Activated naive CD4-positive, alpha-beta T cell (primary cell): Measurements from ENCODE around the gene SPRR1A.

Source experiments
- DNase-seq, 4 experiments: peaks; one replicate each; lab custom pipeline; 2025; lab: John Stamatoyannopoulos, UW

SPRR1A gene

DNA sequence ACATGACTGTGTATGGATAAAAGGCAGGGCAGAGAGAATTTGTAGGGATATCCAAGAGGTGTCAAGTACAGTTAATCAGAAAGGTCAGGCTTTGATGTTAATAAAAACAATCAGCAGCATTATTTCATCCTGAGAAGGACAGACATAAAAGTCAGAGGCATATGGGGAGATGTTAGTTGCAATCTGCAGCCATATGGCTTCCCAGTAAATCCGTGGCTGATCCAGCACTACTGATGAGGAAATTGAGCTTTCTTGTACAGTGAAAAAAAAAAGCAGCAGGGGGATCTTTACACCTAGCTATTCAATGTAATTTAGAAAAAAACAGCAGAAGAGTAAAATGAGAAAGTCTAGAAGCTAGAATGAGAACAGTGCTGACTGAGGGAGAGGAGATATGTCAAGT is 44.9 kb downstream of the SPRR1A start:
- DNase-seq: no peak

DNA sequence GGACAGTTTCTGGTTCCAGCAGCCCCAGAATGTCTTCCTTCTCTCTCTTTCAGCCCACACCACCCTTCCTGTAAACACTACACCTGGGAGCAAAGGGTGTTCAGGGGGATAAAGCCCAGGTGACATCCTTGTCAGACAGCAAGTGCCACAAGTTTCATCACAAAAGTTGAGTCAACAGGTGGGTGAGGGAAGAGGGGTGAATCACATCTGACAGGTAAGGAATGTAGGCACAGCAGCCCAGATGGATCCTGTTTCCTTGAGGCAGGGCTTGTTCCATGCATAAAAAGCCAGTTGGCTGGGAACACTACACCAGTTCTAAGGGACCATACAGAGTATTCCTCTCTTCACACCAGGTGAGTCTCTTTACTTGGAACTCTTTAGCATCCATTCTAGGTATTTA is 47.0 kb downstream of the SPRR1A start, which contains the start of gene SPRR1B:
Gene SPRR1B, plus strand, starts transcription at position 309 of the 400 bp plus-strand sequence. CDS start 1,143 bp downstream, outside the sequence.
- DNase-seq: no peak

DNA sequence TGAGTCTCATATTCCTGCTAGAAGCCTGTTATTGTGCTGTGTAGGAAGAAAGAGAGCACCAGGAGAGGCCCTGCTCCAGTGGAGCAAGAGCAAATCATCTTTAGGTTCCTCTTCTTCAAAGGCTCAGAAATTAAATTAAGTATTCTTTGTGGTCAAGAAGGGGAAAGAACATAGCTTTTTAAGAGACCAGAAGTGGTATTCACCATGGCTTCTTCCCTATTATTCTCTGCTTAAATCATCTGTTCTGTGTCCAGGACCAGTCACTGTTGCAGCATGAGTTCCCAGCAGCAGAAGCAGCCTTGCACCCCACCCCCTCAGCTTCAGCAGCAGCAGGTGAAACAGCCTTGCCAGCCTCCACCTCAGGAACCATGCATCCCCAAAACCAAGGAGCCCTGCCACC is 48.2 kb downstream of the SPRR1A start:
- DNase-seq: no peak

DNA sequence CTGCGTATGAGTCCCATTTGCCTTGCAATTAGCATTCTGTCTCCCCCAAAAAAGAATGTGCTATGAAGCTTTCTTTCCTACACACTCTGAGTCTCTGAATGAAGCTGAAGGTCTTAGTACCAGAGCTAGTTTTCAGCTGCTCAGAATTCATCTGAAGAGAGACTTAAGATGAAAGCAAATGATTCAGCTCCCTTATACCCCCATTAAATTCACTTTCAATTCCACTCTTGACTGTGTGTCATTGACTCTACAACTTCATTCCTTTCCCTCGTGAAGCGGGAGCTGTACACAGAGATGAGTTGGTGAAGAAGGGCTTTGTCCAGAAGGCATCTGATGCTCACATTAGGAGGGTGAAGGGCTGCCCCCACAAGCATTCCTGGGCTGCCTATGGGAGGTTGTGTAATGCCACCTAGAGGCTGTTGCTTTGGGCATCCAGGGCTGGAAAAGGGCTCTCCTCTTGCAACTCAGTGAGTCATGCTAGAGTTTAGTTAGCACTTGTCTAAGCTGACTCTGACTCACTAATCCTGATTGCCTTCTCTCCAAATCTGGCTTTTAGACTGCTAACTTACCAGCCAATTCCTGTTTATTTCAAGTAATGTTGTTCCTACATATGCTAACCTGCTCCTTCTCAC is 48.9 kb downstream of the SPRR1A start:
- no peak for DNase-seq

DNA sequence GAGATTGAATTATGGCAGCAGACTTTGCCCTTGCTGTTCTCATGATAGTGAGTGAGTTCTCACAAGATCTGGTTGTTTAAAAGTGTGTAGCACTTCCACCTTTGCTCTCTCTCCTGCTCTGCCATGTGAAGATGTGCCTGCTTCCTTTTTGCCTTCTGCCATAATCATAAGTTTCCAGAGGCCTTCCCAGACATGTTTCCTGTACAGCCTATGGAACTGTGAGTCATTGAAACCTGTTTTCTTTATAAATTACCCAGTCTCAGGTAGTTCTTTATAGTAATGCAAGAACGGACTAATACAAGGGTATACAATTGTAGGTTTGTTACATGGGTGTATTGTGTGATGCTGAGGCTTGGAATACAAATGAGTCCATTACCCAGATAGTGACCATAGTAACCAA is 51.3 kb downstream of the SPRR1A start:
- DNase-seq: no peak
